Testis (tissue), 3 donors: ENCODE data around the gene SCN4B. TPM values are rescaled to one million over a fixed set of nuclear protein-coding genes. Genes with fewer than 3 reads are reported as not detected.

Experiments
- DNase-seq: peaks from one replicate; pipeline ENCODE4 v3.0.0-alpha.2; 2019
- H3K27ac ChIP-seq, 2 donors: fragments of 200-600 bp; sonication (generic); one replicate each; pipeline ENCODE4 v1.5.1; 2019
- H3K27me3 ChIP-seq: fragments of 200-600 bp; sonication (generic); one replicate; pipeline ENCODE4 v1.5.1; 2019
- H3K36me3 ChIP-seq: fragments of 200-600 bp; sonication (generic); one replicate; pipeline ENCODE4 v1.5.1; 2017; ENCODE audit warnings: low read depth; ENCODE audit errors: missing control alignments
- H3K4me1 ChIP-seq: fragments of 200-600 bp; sonication (generic); one replicate; pipeline ENCODE4 v1.5.1; 2019
- H3K4me3 ChIP-seq, 2 donors: fragments of 200-600 bp; sonication (generic); one replicate each; pipeline ENCODE4 v1.5.1; 2017 to 2019
- H3K9me3 ChIP-seq: fragments of 200-600 bp; sonication (generic); one replicate; pipeline ENCODE4 v1.5.1; 2017
- CTCF ChIP-seq, 3 experiments: fragments of 450-650 bp in 2 of 3; fragments of 200-600 bp in 1 of 3; sonication (generic) in 1 of 3; IDR thresholded peaks; one replicate each; pipeline ENCODE4 v1.5.1; 2016 to 2019; ENCODE audit warnings: antibody characterized with exemption in 3 of 3, mild to moderate bottlenecking in 2 of 3, moderate library complexity in 1 of 3
- POLR2A ChIP-seq: fragments of 450-650 bp; IDR thresholded peaks from one replicate; pipeline ENCODE4 v1.6.1; 2017; ENCODE audit warnings: antibody characterized with exemption, mild to moderate bottlenecking, moderate library complexity
- WGBS, 2 donors: methylation state at CpG; one replicate each; pipeline ENCODE4 v1.1.5; 2018; 5-methylcytosine and 5-hydroxymethylcytosine counted together
- intact Hi-C: fragments of 100-400 bp; cut with DNase I; formaldehyde crosslinking; loops from one replicate; pipeline ENCODE4 v1.15.1; 2023; ENCODE audit warnings: low total_unique reads
- polyA plus RNA-seq: library from polyadenylated mRNA; stranded (reverse); fragments of 350-450 nt; fragmentation: Illumina TruSeq; extraction: RNeasy Lipid Tissue Mini Kit (QIAGEN cat#74804); gene quantifications from one replicate; pipeline ENCODE4 v1.2.3, GENCODE V29; 2014; ENCODE audit warnings: low read depth, low replicate concordance; ENCODE audit not compliant: insufficient read depth
- total RNA-seq, 2 donors: library from RNA; depleted of rRNA; stranded (reverse); fragments of >200 nt; gene quantifications; one replicate each; pipeline ENCODE4 v1.2.3, GENCODE V29; 2016

The SCN4B gene
- total and polyA plus RNA-seq, 3 donors from 2014 or later: 1.9 to 4.9 (median 2.0) TPM

DNA sequence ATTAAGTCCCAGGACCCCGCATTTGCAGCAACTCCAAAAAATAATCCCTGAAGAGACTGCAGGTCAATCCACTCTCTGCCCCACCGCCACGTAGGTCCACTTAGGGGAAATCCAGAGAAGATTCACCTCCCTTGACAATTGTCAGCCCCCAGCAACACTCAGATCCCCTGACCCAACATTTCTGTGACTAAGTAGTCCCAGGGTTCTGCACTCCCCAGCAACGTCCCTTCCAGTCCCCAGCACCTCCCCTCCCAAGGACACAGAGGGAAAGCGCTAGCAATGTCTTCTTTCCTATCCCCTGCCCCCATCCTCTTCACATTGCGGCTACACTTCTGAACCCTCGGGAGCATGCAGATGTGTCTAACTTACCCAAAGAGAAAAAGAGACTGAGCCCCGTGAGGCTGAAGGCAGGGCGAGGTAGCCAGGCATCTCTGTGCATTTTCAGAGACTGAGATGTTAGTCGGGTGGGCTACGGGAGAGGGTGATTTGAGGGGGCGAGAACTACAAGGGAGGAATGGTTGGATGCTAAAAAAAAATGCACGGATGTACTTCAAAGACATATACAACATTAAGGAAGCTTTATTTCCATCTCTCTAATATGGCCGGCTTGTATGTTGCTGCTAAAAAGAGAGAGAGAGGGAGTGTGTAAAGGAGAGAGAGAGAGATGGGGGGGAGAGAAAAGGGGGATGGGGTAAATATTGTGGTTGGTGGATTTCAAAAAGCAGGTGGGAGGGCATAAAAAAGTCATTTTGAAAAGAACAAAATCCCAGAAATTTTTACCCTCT, 23.6 kb upstream of the SCN4B start, which contains the start of gene SCN2B:
Gene SCN2B, minus strand, starts transcription at position 647 of the 785 bp plus-strand sequence. Its CDS starts 208 bp downstream, at position 439.
- Histone ChIP-seq H3K4me3 (no peak within 1 kb of the TSS), H3K27ac (no peak within 1 kb of the TSS), H3K9me3 (no peaks in the 10 kb centered on the region), H3K27me3 (no peaks in the 10 kb centered on the region), H3K4me1 (peaks cover 11% of the 10 kb centered on the region), H3K36me3 (no peaks in the 10 kb centered on the region)
- DNase-seq: no peak
- TF ChIP-seq CTCF (IDR thresholded peaks at IDR 0.05): no peak
- no peak for TF ChIP-seq POLR2A
- 33 to 37% methylated on average over 14 of the region's 14 CpGs for WGBS, 2 donors
- intact Hi-C loops: no loop called here

- no peak overlapping the region for H3K4me3 ChIP-seq
- no peak overlapping the region for H3K27ac ChIP-seq
- H3K27me3 ChIP-seq: no peaks in the 10 kb centered on the region
- no peak for DNase-seq
- intact Hi-C loops: no loop called here
- peaks cover 7% of the 10 kb centered on the region for H3K4me1 ChIP-seq
- TF ChIP-seq POLR2A (no peak), CTCF (IDR thresholded peaks at IDR 0.05) (no peak)
- no peaks in the 10 kb centered on the region for H3K9me3 ChIP-seq
- H3K36me3 ChIP-seq: no peaks in the 10 kb centered on the region
- 67% methylated on average over 13 of the region's 13 CpGs for WGBS, 2 donors
Measured at GRCh38 chr11:118175031-118175992, 22.7 kb upstream of the SCN4B start.

- Histone ChIP-seq H3K4me1 (peaks cover 4% of the 10 kb centered on the region), H3K27ac (no peak overlapping the region), H3K4me3 (no peak overlapping the region), H3K36me3 (no peaks in the 10 kb centered on the region), H3K27me3 (no peaks in the 10 kb centered on the region), H3K9me3 (no peaks in the 10 kb centered on the region)
- DNase-seq: no peak
- TF ChIP-seq CTCF (IDR thresholded peaks at IDR 0.05) (no peak), POLR2A (no peak)
- intact Hi-C loops: no loop called here
- WGBS, 2 donors: 86 to 92% methylated on average over 9 of the region's 9 CpGs
Measured at GRCh38 chr11:118174006-118174567, 21.5 kb upstream of the SCN4B start.

GRCh38 chr11:118172356-118172755, 19.7 kb upstream of the SCN4B start:
- Histone ChIP-seq H3K4me1 (peaks cover 4% of the 10 kb centered on the region), H3K36me3 (no peaks in the 10 kb centered on the region), H3K27me3 (no peaks in the 10 kb centered on the region), H3K4me3 (no peak overlapping the region), H3K9me3 (no peaks in the 10 kb centered on the region), H3K27ac (no peak overlapping the region)
- no peak for DNase-seq
- WGBS, 2 donors: 69 to 87% methylated on average over 9 of the region's 9 CpGs
- TF ChIP-seq CTCF (IDR thresholded peaks at IDR 0.05) (no peak), POLR2A (no peak)
- intact Hi-C loops: no loop called here
